ENCODE results near the gene P2RX4.

- TF ChIP-seq POLR2A (IDR thresholded peaks at IDR 0.05) (no peak), CTCF (IDR thresholded peaks at IDR 0.05) (no peak), POLR2AphosphoS5 (IDR thresholded peaks at IDR 0.05) (no peak)
Observed at GRCh38 chr12:121240062-121240420, 30.1 kb downstream of the P2RX4 start.
